NCI-H2227 (cell line): Measurements from ENCODE around the gene PAK4.
"Not testable (repeated sequence)": the region's sequence is repeated elsewhere in the genome, so short reads cannot be mapped to it uniquely, and the experiment has no call there.

Experiments used
- DNase-seq: peaks from one replicate; lab custom pipeline; 2025; ENCODE audit not compliant: unreplicated experiment; lab: John Stamatoyannopoulos, UW

Gene PAK4

GRCh38 chr19:39125554-39126311 is at the start of gene PAK4:
PAK4 (plus strand) TSS chr19:39125786; CDS start chr19:39169554, 43,768 bp downstream.
- peak; percentile 100 for DNase-seq

- no peak for DNase-seq
Observed at GRCh38 chr19:39077323-39077722, 48.3 kb upstream of the PAK4 start.

GRCh38 chr19:39078436-39079200 is 47.0 kb upstream of the PAK4 start:
- no peak for DNase-seq

DNA sequence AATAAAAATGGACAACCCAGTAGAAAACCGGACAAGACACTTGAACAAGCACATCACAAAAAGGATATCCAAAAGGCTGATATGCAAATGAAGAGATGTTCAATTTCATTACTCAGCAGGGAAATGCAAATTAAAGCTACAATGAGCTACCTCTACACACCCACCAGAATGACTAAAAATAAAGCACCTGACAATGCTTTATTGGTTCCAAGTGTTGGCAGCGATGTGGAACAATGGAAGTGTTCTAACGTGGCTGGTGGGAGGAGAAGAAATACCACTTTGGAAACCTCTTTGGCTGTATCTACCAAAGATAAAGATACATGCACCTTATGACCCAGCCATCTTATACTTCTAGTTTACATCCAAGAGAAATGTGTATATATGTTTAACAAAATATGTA is 45.2 kb upstream of the PAK4 start:
- DNase-seq: no peak

GRCh38 chr19:39082167-39082566 is 43.4 kb upstream of the PAK4 start:
- no peak for DNase-seq

DNA sequence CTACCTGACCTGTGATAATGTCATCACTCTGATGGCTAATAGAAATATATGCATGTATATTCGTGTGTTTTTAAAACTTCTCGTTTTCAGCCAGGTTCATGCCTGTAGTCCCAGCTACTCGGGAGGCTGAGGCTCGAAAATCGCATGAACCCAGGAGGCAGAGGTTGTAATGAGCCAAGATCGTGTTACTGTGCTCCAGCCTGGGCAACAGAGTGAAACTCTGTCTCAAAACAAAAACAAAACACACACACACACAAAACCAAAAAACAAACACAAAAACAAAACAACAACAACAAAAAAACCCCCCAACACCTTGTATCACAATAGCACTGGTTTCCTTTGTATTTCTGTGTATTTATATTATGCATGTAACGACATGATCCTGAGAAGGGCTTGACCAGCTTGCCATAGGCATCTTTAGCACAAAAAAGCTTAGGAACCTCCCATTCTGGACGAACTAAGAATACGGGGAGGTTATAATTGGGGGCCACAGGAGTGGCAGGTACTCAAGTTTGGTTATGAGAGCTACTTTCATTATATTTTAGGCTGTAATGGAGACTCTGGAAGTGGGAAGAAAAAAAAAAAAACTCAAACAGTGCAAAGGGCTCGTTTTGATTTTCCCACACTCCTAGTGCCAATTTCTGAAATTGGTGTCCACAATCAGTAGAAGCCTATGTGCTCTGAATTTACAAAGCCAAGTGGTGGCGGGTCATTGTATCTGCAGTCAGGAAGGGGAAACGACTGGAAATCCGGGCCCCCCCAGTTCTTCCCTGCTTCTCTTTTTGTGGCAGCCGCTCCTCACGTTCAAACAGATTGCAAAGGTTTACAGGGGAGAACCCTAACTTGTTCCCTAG is 42.6 kb upstream of the PAK4 start:
- DNase-seq: no peak

DNA sequence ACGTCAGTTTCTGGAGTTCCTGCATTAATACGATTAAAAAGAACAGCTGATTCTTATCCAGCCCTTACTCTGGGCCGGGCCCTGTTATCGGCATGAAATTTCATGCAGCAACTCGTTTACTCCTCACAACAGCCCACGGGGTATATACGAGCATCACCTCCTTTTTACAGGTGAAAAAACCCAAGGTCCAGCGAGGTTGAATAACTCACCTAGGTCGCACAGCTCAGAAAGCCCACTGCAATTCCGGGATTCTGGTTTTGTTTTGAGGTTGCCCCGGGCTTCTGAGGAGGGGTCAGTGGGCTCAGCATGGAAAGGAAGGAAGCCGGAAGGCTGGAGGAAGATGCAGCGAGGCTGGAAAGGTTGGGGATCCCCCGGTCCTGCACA is 42.0 kb upstream of the PAK4 start:
- DNase-seq: no peak

DNA sequence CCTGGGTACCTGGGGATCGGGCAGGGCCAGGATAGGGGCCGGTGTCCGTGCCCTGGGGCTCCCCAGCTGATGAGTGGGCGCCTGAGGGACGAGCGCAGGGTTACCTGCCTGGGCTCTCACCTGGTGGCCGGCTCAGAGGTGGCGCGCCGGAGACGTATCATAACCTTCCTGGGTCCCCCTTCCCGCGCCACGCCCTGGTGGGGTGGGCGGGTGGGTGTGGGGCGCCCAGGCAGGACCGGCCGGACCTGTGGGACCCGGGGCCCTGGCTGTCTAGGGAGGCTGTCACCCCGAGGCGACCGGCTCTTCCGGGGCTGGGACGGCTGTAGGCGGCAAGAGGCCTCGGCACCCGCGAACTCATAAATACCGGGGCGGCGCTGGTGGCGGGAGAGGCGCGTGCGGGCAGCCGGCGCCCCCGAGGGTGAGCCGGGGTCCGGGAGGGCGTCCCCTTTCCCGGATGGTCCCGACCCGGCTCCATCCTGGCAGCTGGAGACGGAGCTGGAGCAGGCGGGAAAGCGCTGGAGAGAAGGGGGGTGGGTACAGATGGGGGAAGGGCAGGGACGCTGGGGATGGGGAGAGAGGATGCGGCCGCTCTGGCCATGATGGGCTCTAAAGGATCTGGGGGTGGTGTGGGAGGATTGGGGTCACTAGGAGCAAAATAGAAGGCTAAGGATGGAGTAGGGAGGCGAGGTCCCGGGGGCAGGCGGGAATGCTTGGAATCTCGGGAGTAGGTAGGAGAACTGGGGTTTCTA is 41.4 kb upstream of the PAK4 start, which contains the start of gene ACP7:
Gene ACP7 (plus strand): TSS at position 386 of the 749 bp plus-strand sequence. CDS start 902 bp downstream, outside the sequence.
- DNase-seq: peak; percentile 61

- no peak for DNase-seq
Observed at GRCh38 chr19:39084732-39085080, 40.9 kb upstream of the PAK4 start.

DNA sequence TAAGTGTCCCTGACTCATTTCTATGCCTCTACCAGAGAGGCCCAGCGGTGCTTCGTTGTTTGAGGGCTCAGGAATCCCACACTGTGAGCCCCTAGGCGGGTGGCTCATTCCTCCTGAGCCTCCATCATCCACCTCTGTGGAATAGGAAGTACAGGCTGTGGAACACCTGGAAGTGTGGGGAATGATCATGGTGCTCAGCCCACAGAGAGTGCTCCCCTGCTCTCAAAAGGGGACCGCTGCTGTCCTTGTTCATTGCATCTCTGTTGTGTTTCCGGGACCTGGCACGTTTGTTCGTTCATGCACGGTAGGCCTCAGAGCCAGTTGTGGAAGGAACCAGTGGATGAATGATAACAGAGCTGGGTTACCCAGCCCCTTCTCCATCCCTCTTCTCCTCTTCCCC is 40.2 kb upstream of the PAK4 start:
- no peak for DNase-seq

- no peak for DNase-seq
Observed at GRCh38 chr19:39086386-39086785, 39.2 kb upstream of the PAK4 start.

DNA sequence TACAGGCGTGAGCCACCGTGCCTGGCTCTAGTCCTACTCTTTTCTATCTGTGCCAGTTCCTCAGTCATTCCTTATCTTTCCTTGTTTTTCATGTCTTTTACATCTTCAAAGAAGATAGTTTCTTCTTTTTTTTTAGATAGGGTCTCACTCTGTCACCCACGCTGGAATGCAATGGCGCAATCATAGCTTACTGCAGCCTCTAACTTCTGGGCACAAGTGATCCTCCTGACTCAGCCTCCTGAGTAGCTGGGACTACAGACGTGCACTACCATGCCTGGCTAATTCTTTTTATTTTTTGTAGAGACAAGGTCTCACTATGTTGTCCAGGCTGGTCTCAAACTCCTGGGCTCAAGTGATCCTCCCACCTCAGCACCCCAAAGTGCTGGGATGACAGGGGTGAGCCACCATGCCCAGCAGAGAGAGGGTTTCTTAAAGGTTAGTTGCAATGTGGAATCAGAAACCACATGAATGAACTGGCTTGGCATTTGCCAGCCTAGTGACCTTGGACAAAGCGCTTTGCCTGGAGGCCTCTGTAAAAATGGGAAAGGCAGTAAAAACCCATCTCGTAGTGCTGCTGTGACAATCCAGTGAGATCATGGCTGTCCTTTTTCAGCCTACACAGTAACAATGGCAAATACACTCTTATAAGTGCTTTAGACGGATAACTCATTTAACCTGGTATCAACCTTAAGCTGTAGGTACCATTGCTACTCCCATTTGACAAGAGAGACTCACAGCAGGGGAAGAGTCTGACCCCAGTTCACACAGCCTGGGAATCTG is 37.5 kb upstream of the PAK4 start:
- no peak for DNase-seq

DNA sequence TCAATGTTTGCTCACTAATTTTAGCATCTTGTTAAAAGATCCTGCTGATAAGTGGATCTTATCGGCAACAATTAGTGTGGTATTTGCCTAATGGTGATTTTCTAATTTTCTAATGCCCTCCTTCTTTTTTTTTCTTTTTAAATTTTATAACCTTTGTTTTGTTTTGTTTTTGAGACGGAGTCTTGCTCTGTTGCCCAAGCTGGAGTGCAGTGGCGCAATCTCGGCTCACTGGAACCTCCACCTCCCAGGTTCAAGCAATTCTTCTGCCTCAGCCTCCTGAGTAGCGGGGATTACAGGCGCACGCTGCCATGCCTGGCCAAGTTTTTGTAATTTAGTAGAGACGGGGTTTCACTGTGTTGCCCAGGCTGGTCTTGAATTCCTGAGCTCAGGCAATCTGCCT is 35.6 kb upstream of the PAK4 start:
- not testable (repeated sequence) for DNase-seq

GRCh38 chr19:39090881-39091280 is 34.7 kb upstream of the PAK4 start:
- DNase-seq: no peak

- not testable (repeated sequence) for DNase-seq
Observed at GRCh38 chr19:39095799-39096540, 29.6 kb upstream of the PAK4 start.

DNA sequence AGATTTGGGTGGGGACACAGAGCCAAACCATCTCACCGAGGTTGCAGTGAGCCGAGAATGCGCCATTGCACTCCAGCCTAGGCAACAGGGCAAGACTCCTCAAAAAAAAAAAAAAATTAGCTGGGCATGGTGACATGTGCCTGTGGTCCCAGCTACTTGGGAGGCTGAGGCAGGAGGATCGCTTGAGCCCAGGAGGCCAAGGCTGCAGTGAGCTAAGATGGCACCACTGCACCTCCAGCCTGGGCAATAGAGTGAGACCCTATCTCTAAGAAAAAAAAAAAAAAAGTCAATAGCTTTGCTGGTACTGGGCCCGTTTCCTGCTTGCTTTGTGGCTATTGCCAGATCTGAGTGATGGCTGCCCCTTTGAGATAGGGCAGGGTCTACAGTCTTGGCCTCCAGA is 28.3 kb upstream of the PAK4 start:
- DNase-seq: no peak

- DNase-seq: no peak
Observed at GRCh38 chr19:39097721-39098120, 27.9 kb upstream of the PAK4 start.

GRCh38 chr19:39098365-39099269 is 27.0 kb upstream of the PAK4 start:
- peak; percentile 80 for DNase-seq
